Fibroblast of mammary gland (primary cell): ENCODE data around the gene COLGALT1.
"Not testable (repeated sequence)": the region's sequence is repeated elsewhere in the genome, so short reads cannot be mapped to it uniquely, and the experiment has no call there.

Experiments
- DNase-seq: peaks from one replicate; pipeline ENCODE4 v3.0.0-alpha.2; 2010; ENCODE audit warnings: low read depth
- H3K4me3 ChIP-seq: 2 replicates; pipeline ENCODE4 v1.5.1; 2011; ENCODE audit warnings: low read depth, mild to moderate bottlenecking, low read length, moderate library complexity; ENCODE audit not compliant: control insufficient read depth
- TF ChIP-seq, protein P1 (sequence below): conservative IDR thresholded peaks from 2 replicates; pipeline ENCODE4 v1.5.1; 2011; ENCODE audit warnings: low read depth, low read length, inconsistent platforms; ENCODE audit not compliant: control insufficient read depth, insufficient read depth

COLGALT1 gene

DNA sequence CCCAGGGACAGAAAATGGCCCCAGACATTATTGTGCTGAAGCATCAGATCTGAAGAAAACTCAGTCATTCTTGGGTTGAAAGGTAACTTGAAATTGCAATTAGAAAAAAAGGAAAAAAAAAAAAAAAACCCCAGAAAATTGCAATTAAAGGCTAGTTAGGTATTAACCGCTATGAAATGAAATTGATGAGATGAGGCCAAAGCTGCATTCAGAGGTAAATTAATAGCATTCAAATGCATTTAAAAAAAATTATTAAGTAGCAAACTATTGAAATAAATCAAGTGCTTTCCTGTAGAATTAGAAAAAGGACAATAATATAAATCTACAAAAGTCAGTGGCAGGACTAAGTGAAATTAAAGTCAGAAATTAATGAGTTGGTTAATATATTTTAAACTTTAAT is 37.6 kb upstream of the COLGALT1 start:
- no peak for DNase-seq
- no peak overlapping the region for H3K4me3 ChIP-seq
- TF ChIP-seq, protein P1, sequence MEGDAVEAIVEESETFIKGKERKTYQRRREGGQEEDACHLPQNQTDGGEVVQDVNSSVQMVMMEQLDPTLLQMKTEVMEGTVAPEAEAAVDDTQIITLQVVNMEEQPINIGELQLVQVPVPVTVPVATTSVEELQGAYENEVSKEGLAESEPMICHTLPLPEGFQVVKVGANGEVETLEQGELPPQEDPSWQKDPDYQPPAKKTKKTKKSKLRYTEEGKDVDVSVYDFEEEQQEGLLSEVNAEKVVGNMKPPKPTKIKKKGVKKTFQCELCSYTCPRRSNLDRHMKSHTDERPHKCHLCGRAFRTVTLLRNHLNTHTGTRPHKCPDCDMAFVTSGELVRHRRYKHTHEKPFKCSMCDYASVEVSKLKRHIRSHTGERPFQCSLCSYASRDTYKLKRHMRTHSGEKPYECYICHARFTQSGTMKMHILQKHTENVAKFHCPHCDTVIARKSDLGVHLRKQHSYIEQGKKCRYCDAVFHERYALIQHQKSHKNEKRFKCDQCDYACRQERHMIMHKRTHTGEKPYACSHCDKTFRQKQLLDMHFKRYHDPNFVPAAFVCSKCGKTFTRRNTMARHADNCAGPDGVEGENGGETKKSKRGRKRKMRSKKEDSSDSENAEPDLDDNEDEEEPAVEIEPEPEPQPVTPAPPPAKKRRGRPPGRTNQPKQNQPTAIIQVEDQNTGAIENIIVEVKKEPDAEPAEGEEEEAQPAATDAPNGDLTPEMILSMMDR: no peak

DNA sequence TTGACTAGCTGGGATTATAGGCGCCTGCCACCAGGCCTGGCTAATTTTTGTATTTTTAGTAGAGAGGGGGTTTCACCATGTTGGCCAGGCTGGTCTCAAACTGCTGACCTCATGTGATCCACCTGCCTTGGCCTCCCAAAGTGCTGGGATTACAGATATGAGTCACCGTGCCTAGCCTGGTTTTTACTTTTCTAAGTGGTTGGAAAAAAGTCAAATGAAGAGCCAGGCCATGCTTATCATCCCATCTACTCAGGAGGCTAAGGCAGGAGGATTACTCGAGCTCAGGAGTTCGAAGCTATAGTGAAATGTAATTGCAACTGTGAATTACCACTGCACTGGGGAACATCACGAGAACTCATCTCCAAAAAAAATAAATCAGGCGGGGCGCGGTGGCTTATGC is 36.8 kb upstream of the COLGALT1 start:
- not testable (repeated sequence) for DNase-seq, H3K4me3 ChIP-seq

DNA sequence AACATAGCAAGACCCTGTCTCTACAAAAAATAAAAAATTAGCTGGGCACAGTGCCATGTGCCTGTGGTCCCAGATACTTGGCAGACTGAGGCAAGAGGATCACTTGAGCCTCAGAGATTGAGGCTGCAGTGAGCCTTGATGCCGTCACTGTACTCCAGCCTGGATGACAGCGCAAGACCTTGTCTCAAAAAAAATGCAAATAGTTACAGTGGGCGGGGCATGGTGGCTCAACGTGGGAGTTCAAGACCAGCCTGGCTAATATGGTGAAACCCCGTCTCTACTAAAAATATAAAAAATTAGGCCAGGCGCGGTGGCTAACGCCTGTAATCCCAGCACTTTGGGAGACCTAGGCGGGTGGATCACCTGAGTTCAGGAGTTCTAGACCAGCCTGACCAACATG is 35.5 kb upstream of the COLGALT1 start:
- H3K4me3 ChIP-seq: no peak overlapping the region
- TF ChIP-seq, protein P1: no peak
- DNase-seq: no peak

DNA sequence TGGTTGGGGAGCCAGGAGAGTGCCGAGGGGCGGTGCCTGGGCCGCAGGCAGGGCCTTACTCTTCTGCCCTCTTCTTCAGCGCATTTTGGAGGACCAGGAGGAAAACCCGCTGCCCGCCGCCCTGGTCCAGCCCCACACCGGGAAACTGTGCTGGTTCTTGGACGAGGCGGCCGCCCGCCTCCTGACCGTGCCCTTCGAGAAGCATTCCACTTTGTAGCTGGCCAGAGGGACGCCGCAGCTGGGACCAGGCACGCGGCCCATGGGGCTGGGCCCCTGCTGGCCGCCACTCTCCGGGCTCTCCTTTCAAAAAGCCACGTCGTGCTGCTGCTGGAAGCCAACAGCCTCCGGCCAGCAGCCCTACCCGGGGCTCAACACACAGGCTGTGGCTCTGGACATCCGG is 34.6 kb upstream of the COLGALT1 start:
- H3K4me3 ChIP-seq: no peak overlapping the region
- no peak for DNase-seq
- TF ChIP-seq, protein P1: no peak

DNA sequence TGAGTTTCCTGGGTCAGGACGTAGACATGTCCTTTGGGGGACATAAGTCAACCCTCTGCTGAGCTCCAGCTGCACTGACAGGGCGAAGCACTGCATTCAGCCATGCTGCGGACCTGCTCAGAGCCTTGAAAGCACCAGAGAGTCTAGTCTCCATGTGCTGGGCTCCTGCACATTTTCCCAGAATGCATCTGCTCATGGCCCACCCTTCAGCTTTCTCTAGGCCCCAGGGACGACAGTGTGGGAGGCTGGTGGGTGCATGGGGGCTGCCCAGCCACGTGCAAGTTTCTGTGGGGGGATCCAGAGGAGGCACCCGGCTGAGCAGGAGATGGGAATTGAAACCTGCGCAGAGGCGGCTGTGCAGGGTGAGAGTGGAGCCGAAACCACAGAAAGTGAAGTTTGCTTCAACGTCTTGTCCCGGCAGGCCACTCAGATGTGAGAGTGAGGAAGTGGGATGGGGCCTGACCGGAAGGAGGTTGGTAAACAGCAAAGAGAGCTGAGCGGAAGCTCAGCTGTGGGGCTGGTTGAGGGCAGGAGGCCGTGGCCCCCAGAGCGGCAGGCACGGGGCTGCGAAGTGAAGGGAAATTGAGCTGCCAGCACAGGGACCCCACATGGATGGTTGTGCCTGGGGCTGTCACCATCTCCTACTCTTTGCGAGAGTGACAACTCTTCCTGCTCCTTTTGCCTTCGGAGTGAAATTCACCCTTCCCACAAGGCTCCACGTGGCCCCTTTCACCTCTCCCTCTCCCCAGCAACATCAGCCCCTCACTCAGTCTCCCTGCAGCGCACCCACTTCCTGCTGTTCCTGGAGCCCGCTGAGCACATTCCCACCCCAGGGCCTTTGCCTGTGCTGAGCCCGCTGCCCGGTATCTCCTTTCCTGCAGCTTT is 32.2 kb upstream of the COLGALT1 start:
- no peak overlapping the region for H3K4me3 ChIP-seq
- DNase-seq: no peak
- TF ChIP-seq, protein P1: no peak

DNA sequence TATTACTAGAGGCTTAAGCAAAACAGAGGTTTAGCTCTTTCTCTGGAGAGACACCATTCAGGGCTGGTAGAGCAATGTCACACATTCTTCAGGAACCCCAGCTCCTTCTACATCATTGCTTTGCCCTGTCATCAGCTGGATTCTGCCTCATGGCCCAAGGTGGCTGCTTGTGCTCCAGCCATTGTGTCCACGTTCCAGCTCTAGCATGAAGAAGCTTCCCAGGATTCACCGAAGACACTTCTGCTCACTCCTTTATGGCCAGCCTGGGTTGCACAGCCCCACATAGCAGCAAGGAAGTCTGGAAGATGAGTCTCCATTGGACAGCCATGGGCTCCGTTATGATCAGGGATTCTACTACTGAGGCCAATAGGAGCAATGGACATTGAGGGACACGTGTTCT is 30.8 kb upstream of the COLGALT1 start:
- no peak for DNase-seq
- H3K4me3 ChIP-seq: no peak overlapping the region
- TF ChIP-seq, protein P1: no peak

DNA sequence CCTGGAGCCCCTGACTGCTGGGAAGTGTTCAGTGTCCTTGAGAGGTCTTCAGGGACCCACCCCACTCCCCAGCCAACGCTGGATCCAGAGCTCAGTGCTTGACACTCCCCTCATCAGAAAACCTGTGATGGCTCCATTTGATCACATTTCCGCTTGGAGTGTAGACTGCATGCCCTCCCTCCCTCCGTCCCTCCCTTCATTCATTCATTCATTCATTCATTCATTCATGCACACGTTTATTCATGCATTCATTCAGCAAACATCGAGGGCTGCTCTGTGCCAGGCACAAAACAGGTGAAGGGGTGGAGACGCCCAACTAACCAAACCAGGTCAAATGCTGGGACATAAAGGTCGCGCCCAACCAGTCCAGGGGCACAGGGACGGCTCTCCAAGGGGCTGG is 30.3 kb upstream of the COLGALT1 start:
- DNase-seq: no peak
- no peak overlapping the region for H3K4me3 ChIP-seq
- TF ChIP-seq, protein P1: no peak
